GM10266 (cell line): ENCODE data around the gene KLHL8.
A peak's percentile ranks its signal among the peaks of the same experiment; 100 is the strongest.
"Not testable (repeated sequence)": the region's sequence is repeated elsewhere in the genome, so short reads cannot be mapped to it uniquely, and the experiment has no call there.

Experiments used
- DNase-seq: peaks from one replicate; pipeline ENCODE4 v3.0.0; 2012; ENCODE audit errors: extremely low spot score
- TF ChIP-seq, protein P1 (sequence below): IDR thresholded peaks from 2 replicates; pipeline ENCODE4 v1.5.1; 2012; ENCODE audit warnings: mild to moderate bottlenecking, low read depth; ENCODE audit not compliant: control insufficient read depth, insufficient read depth; ENCODE audit errors: missing control alignments

KLHL8 gene

DNA sequence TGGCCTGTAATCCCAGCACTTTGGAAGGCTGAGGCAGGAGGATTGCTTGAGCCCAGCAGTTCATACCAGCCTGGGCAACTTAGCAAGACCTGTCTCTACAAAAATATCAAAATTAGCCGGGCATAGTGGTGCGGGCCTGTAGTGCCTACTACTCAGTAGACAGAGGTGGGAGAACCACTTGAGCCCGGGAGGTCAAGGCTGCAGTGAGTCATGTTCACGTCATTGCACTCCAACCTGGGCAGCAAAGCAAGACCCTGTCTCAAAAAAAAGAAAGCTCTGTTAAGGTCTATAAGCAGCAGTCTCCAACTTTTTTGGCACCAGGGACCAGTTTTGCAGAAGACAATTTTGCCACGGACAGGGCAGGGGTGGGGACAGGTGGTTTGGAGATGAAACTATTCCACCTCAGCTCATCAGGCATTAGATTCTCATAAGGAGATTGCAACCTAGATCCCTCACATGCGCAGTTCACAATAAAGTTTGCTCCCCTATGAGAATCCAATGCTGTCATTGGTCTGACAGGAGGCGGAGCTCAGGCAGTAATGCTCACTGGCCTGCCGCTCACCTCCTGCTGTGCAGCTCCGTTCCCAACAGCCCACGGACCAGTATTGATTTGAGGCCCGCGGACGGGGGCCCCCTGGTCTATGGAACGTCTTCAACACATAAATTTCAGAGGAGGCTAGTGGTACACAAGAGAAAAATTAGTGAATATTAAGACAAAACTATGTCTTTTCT is 67.9 kb downstream of the KLHL8 start:
- TF ChIP-seq, protein P1, sequence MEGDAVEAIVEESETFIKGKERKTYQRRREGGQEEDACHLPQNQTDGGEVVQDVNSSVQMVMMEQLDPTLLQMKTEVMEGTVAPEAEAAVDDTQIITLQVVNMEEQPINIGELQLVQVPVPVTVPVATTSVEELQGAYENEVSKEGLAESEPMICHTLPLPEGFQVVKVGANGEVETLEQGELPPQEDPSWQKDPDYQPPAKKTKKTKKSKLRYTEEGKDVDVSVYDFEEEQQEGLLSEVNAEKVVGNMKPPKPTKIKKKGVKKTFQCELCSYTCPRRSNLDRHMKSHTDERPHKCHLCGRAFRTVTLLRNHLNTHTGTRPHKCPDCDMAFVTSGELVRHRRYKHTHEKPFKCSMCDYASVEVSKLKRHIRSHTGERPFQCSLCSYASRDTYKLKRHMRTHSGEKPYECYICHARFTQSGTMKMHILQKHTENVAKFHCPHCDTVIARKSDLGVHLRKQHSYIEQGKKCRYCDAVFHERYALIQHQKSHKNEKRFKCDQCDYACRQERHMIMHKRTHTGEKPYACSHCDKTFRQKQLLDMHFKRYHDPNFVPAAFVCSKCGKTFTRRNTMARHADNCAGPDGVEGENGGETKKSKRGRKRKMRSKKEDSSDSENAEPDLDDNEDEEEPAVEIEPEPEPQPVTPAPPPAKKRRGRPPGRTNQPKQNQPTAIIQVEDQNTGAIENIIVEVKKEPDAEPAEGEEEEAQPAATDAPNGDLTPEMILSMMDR, result no peak
- no peak for DNase-seq

DNA sequence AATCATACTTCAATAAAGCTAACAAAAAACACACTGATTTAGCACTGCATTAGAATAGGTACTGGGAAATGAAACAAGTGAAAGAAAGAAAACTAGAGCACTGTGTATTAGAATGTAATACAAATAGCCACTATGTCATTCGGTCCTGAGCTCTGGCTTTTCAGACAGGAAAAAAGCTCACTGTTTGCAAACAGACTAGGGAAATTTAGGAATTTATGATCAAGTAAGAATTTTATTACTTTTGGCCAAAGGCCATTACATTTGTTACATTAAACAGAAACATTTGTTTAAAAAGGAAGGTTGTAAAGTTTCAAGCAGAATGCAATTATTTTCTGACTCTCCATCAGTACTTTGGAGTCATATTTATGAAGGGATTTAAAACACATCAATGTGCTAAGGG is 68.7 kb downstream of the KLHL8 start:
- TF ChIP-seq, protein P1, result no peak
- DNase-seq, result no peak

- DNase-seq, result peak; percentile 28
- TF ChIP-seq, protein P1, result peak; percentile 79
These were observed 69.7 kb downstream of the KLHL8 start for GRCh38 chr4:87150498-87151261.

DNA sequence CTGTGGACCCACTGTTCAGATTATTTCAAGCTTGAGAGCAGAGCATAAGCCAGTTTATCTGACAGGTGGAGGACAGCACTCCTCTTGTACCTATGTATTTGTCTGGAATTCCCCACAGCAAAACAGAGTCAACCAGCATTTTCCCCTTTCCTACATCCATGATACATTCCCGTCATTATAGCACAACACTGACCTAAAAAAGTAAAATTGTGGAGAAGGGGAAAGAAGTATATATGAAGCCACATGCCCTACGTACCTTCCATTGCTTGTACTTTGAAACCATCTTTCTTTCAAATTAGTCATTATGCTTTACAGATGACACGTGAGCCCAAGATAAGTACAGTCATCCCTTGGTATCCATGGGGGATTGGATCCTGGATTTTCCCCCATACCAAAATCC is 73.3 kb downstream of the KLHL8 start:
- no peak for DNase-seq
- TF ChIP-seq, protein P1, result no peak

- not testable (repeated sequence) for DNase-seq
These were observed 74.5 kb downstream of the KLHL8 start for GRCh38 chr4:87145934-87146333.

- no peak for DNase-seq
- TF ChIP-seq, protein P1, result no peak
These were observed 76.1 kb downstream of the KLHL8 start for GRCh38 chr4:87144356-87144755.

DNA sequence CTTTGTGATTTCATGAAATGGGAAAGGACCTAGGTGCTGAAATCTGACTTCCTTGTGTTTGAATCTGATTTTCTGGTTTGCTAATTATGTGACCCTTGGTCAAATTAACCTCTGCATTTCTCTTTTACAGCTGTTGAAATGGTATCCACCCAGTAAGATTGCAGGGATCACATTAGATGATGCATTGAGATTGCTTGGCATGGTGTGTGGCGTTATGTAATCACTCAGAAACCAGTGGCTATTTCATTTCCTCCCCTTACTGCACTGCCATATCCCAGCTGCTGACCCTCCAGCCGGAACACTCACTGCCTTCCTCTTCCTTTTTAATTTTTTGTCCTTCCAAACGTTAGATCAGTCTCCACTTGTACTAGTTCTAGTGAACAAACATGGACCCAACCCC is 79.0 kb downstream of the KLHL8 start:
- TF ChIP-seq, protein P1, result no peak
- no peak for DNase-seq
